Measurements from ENCODE around the gene NATD1. TPM values are rescaled to one million over a fixed set of nuclear protein-coding genes. Genes with fewer than 3 reads are reported as not detected.

NATD1 gene, protein sequence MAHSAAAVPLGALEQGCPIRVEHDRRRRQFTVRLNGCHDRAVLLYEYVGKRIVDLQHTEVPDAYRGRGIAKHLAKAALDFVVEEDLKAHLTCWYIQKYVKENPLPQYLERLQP
- 1 to 10 TPM; 3.1 to 5.6 TPM for total RNA-seq
- long read RNA-seq, partial matches to known transcripts: 0 of 5 reads
- long read RNA-seq, other reads (novel, unspliced or antisense): 5 of 5 reads

DNA sequence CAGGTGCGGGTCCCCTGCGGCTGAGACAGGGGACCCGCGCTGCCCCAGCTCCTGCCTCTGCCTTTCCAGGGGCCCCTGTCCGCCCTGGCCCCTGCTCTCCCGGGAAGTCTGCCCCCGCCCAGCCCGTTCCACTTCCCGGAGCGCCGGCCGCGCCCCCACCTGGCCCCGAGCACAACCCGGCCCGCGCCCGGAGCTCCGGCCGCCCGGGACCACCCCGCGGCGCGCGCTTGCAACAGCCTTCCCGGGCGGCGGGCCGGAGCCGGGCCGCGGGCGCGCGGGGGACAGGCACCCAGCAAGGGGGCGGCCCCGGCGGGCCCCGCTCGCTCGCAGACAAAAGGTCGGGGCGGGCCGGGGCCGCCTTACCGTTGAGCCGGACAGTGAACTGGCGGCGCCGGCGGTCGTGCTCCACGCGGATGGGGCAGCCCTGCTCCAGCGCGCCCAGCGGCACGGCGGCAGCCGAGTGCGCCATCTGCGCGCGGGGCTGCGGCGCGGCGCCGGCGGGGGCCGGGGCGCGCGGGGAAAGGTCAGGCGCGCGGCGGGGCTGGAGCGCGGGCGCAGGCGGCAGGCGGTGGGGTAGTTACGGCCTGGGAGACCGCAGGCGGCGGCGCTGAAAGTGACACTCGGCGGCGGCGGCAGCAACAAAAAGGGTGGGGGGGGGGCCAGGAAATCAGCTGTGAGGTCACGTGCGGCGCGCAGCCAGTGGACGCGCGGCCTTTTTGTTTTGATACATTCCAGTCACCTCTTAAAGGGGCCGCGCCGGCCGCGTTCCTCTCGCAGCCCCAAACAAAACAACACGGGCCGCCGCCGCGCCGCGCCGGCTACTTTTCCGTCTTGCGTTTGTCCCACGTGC, at the start of gene NATD1:
Gene NATD1 (minus strand): TSS at position 615 of the 850 bp plus-strand sequence. CDS start 146 bp downstream, at position 469.
- ATAC-seq (peak; percentile 87), DNase-seq (peak; percentile 76 to 89)
- intact Hi-C loops (cut with DNase I, micrococcal nuclease): no loop called here

DNA sequence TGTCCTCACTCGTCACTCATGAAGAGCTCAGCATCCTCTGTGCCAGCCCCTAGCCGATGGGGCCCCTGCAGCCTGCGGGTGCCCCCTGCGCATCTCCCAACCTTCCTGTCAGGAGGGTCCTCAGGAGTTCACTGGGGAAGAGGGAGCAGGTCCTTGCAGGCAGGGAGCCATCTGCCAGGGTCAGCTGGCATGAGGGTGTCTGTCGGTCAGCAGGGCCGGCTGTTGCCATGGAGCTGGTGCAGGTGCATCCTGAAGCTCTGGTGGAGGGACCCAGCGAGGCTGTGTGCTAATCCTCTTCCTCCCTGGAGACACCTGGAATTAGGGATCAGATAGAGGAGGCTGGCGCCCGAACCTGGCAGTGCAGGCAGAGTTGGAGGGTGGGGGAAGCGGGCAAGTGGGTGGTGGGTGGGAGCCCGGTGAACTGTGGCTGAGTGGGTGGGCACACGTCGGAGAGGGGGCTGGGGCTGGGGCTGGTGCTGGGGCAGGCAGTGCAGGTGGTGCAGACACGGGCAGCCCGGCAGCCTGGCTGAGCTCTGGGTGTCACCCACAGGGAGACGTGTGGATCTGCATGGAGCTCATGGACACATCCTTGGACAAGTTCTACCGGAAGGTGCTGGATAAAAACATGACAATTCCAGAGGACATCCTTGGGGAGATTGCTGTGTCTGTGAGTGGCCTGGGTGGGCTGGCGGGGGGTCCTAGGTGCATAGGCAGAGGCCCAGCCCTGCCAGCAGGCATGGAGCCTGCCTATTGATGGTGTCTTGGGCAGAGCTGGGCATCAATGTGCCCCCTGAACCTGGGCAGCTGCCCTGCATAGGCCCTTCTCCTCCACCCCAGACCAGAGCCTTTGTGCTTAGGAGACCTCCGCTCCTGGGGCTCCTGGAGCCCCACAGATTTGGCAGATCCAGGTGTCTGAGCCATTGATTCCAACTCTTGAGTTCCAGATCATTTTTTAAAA, 48.7 kb upstream of the NATD1 start:
- intact Hi-C loops (cut with DNase I, micrococcal nuclease): no loop called here
- no peak for ATAC-seq
- no peak for DNase-seq

DNA sequence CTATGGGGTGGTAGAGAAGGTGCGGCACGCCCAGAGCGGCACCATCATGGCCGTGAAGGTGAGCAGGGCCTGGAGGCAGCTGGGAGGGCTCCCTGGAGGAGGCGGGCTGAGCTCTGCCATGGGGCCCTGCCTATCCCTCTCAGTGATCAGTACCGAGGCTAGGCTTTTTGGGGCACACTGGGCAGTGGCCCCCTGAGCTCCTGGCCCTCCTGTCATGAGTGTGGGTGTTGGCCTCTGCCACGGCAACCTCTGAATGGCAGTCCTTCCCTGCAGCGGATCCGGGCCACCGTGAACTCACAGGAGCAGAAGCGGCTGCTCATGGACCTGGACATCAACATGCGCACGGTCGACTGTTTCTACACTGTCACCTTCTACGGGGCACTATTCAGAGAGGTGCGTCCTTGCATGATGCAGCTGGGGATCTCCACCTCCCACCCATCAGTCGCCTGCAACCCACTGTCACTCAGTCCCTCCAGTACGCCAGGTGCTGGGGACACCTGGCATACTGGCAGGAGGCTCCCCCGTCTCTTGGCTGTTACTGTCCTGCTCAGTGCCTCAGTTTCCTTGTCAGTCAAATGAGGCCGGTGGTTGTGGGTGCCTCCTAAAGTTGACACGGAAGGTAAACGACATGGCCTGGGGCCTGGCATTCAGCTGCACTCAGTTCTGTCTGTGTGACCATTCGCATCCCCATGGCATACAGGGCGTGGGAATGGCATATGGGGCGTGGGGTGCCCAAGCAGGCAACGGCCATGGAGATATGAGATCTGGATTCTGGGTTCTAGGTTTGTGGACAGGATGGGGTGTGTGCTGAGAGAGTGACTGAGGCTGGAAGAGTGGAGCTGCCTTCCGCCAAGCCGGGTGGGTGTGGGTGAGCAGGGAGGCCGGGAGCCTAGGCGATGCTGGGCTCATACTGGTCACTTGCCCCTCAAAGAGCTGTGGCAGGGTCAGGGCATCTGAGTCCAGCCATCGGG, 47.7 kb upstream of the NATD1 start:
- intact Hi-C loops (cut with DNase I, micrococcal nuclease): no loop called here
- DNase-seq: no peak
- no peak for ATAC-seq

DNA sequence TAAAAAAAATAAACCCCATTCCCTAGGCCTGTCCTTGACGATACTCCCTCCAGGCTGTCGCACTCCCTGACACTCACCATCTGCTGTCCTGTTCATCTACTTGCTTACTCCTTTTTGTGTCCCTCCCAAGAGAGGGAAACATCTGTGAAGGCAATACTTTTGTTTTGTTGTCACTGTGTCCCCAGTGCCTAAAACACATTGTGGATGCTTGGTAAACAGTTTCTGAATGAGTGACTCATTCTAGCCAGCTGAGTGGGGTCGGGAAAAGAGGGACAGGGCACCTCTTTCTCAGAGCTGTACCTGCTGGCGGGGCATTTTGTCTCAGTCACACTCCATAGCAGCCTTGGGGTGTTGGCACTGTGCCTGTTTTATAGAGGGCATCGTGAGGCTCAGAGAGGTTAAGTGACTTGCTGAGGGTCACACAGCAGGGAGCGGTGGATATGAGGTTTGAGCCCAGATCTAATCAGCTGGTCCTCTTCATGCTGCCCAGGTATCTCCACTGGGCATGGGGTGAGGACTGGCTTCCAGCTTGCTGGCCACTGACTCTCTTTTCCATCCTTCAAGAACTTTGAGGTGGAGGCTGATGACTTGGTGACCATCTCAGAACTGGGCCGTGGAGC, 46.9 kb upstream of the NATD1 start:
- DNase-seq (no peak), ATAC-seq (no peak)
- intact Hi-C loops (cut with DNase I, micrococcal nuclease): no loop called here

DNA sequence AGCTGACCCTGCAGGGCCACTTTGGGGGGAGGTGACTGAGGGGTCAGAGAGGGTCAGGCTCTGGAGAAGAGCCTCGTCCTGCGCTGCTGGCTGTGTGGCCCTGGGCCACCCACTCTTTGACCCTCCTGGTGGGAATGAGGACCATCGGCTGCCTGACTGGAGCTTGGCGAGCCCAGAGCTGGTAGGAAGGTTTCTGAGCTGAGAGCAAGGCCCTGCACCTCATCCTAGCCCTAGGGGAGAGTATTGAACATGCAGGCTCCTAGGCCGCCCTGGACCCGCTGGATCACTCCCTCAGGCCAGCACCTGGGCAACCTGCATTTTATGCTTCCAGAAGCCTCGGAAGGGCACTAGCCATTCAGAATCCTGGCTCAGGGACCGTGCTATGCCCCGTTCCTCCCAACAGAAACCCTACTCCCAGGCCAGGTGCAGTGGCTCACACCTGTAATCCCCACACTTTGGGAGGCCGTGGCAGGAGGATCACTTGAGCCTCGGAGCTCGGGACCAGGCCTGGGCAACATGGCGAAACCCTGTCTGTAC, 45.8 kb upstream of the NATD1 start:
- DNase-seq: no peak
- no peak for ATAC-seq
- intact Hi-C loops (cut with DNase I, micrococcal nuclease): no loop called here

DNA sequence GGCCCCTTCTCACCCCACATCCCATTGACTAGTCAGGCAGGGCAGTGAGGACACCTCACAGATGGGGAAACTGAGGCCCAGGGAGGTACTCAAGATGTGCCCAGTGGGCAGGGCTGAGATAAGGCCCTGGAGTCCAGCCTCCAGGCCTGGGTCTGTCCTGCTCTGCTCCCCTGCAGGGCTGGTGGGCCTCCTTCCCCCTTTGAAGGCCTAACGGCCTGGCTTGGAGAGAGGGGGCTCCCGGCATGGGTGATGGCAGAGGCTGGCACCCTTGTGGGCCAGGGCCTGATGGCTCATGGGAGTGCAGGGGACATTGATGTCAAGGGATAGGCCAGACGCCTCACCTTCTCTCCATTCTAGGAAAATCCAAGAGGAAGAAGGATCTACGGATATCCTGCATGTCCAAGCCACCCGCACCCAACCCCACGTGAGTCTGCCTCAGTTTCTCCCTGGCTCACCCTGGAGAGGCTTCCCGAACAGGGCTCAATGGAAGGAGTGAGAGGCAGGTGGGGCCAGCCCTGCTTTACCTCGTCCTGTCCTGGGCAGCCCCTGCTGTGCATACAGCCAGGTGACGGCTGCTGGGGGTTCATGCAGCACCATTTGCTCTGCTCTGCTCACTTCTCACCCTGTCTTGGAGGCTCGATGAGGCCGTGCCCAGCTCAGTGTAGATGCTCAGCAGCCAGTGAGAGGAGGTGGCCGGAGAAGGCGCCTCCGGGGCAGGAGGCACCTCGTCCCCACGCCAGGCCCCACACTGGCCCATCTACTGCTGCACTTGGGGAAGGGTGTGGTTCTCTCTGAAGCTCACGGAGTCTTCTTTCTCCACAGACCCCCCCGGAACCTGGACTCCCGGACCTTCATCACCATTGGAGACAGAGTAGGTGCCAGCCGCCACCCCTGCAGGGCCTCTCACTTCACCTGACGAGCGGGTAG, 45.1 kb upstream of the NATD1 start:
- DNase-seq: no peak
- intact Hi-C loops (cut with DNase I, micrococcal nuclease): no loop called here
- ATAC-seq: no peak

DNA sequence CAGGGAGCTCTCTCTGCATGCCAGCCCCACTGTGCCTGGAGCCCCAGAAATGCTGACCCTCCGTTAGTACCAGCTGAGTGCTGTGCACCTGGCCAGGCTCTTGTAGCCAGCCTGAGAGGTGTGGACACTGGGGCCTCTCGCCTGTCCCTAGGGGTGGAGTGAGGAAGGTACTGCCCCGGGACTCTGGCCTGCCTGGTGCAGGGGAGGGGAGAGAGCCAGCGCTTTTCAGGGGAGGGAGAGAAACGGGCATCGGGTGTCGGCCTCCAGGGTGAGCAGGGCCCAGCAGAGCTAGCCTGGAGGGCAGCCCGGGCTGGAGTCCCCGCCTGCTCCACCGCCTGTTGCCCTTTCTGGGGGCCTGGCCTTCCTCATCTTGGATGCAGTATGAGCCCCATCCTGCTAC, 44.4 kb upstream of the NATD1 start:
- no peak for ATAC-seq
- intact Hi-C loops (cut with DNase I, micrococcal nuclease): no loop called here
- no peak for DNase-seq

DNA sequence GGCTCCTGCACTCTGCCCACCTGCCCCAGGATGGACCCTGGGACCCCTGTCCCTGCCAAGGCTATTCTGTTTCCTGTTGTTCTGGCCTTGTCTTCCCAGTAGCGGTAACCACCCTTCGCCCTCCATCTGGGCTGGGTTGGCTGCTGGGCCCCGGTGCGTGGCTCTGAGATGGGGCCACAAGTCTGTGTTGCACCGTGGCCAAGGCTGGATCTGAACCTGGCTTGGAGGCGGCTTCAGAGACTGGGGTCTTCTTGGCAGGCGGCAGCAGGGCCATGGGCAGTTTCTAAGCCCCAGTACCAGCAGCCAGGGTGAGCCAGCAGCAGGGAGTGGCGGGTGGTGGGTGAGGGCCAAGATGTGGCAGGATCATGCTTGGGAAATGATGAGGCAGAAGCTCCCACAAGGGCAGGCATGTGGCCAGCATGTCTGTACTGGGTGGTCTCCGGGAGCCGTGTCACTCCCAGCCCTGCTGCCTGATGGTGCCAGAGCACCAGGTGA, 43.9 kb upstream of the NATD1 start:
- intact Hi-C loops (cut with DNase I, micrococcal nuclease): no loop called here
- ATAC-seq (no peak), DNase-seq (no peak)

DNA sequence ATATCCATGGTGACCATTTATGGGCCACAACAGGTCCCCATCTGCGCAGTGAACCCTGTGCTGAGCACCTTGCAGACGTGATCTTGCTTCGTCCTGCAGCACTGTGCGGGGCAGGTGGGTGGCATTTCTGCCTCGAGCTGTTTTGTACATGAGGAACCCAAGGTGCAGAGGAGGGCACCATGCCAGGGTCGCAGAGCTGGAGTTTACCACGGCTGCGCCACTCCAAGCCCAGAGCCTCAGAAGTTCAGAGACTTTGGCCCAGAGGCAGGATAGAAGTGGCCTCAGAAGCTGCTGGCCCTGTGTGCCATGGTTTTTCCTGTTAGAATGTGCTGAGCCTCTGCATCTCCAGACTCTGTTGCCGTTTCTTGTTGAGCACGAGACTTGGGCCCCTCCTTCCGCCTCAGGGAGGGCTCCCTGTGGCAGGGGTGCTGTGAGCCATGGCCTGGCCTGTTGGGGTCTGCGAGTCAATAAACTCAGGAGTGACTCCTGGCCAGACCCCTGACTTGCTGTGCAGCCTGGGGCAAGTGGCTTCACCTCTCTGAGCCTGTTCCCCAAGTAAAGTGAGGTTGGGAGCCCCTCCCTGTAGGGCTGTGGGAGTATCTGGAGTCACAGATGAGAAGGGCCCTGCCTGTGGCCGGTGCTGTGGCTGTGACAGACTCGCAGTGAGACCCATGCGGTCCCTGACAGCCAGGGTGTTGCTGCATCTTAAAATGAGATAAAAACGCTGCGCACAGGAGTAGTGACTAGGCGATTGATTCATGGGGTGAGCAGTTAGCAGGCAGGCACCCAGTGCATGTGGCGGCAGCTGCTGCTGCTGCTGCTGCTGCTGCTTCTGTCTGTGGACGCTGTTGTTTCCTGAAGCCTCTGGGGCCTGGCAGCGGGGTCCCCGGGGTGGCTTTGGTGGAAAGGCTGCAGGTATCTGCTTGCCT, 43.2 kb upstream of the NATD1 start:
- intact Hi-C loops (cut with DNase I, micrococcal nuclease): no loop called here
- ATAC-seq (no peak), DNase-seq (no peak)

DNA sequence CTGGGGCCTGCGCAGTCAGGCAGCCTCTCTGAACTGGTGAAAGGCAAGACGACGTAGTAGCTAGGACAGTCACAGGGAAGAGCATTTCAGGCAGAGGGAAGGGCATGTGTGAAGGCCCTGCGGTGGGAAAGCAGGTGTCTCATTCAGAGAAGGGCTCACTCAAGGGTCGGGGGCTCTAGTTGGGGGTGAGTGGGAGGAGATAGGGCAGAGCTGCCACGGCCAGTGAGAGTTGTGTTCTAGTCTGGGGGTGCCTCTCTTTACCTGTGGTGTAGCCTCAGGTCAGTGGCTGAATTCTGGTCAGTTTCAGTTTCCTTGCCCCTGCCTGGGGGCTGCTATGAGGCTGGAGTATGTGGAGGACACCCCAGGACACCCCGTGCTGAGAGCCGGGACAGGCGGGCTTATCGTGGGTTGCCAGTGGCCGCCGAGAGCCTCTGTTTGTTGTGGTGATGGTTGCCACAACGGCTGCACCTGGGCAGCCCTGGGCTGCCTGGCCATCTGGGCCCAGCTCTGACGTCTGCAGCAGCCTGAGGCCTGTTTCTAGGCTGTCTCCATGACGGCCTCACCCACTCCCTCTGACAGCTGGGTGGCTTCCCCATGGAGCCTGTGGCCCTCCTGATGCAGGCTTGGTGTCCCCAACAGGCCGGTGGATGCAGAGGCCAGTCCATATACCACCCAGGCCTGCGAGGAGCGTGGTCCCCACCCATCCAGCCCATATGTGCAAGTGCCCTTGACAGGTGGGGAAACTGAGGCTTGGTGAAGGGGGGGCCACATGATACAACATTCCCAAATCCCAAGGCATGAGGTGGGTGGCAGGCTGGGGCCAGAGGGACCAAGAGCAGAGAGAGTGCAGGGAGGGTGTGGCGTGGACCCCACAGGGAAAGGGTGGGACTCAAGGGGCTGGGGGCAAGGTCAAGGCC, 42.1 kb upstream of the NATD1 start:
- intact Hi-C loops (cut with DNase I, micrococcal nuclease): no loop called here
- no peak for DNase-seq
- ATAC-seq: peak; percentile 29

DNA sequence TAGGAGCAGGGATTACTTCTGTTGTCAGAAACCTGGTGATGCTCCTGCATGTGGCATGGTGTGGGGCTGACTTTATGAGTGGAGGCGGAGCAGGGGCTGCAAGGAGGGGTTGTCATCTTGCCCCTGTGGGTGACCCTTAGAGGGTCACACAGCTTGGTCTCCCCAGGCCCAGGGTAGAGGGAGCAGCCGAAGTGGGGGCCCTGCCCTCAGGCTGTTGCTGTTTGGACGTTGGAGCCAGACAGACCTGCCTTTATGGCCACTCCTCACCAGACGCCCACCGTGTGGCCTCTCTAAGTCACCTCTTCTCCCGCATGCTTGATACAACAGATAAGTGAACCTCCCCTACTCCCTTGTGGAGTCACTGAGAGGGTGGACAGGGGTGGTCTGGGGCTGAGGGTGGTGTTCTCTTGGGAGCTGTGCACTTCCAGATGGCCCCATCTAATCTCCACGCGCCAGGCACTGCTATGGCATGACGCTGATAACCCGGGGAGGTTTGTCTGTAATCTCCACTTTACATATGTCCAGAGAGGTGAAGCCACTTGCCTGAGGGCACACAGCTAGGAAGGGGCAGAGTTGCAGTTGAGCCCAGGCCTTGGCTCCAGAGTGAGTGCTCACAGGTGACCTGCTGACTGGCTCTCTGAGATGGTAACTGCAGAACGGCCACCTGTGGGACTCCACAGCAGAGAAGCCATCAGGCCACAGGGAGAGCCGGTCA, 41.3 kb upstream of the NATD1 start:
- intact Hi-C loops (cut with DNase I, micrococcal nuclease): no loop called here
- no peak for DNase-seq
- ATAC-seq: no peak

DNA sequence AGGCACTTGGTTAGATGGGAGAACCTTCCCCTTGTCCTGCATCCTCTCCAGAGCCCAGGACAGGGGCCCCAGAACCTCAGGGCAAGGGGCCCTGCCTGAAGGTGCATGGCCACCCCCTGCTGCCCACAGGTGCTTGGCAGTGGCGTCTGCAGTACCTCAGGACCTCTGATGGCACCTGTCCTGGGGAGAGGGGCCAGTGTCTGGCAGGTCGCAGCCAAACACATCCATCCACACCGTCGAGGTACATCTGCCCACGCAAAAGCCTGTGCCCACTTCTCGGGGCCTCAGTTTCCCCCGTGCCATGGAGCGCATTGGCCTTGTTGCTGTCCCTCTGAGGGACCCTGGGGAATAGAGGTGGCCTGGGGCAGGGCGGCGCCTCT, 40.6 kb upstream of the NATD1 start:
- ATAC-seq (no peak), DNase-seq (no peak)
- intact Hi-C loops (cut with DNase I, micrococcal nuclease): no loop called here

DNA sequence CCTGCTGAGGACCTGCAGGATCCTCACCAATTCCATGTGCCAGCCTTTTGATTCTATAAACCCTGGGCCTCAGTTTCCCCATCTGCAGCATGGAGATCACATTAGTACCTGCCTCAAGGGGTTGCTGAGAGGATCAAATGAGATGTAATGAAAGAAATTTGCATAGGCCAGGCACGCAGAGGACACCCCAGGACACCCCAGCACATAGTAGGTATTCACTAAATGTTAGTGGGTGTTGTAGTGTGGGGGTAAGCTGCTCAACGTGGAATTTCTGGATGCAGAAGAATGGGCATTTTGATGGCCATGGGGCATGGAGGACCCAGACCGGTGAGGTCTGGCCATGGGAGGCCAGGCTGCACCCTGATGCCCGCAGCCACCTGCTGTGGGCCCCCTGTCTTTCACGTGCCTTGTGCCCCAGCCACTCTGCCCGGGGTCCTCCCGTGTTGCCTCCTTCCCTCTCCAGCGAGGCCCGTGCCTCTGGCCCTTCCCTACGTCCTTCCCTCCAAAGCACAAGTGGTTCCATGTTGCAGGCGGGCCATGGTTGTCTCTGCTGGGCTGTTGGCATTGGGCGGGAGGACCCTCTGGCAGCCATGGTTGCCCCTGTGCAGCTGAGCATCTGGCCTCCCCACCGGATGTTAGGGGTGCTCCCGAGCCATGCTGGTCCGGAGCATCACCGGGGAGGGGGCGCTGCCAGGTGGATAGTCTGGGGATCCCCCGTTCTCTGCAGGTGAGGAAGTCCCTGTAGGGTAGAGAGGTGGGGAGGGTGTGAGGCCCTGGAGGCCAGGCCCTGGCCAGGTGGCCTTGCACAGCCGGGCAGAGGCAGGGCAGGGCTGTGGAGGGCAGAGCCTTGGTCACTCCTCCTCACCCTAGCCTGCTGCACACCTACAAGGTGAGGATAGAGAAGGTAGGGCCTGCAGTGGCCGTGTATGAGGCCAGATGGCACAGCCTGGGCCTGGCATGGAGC, 39.9 kb upstream of the NATD1 start:
- ATAC-seq (no peak), DNase-seq (no peak)
- intact Hi-C loops (cut with DNase I, micrococcal nuclease): no loop called here
